Measurements from ENCODE around the gene CCDC137.
"Not testable (repeated sequence)": the region's sequence is repeated elsewhere in the genome, so short reads cannot be mapped to it uniquely, and the experiment has no call there.

Gene CCDC137

DNA sequence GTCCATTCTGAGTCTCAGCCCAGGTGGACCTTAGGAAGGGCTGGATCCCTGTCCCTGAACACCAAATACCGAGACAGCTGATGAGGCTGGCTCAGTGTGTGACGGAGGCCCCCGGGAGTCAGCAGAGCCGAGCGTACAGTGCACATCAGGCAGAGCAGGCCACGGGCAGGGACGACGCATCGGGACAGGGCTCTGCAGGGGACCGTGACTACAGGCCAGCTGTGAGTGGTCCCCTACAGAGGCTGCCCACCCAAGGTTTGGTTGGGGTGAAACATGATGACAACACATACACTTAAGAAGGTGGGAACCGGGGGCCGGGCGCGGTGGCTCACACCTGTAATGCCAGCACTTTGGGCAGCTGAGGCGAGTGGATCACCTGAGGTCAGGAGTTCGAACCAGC is 6.4 kb downstream of the CCDC137 start:
- TF ChIP-seq, protein P1, sequence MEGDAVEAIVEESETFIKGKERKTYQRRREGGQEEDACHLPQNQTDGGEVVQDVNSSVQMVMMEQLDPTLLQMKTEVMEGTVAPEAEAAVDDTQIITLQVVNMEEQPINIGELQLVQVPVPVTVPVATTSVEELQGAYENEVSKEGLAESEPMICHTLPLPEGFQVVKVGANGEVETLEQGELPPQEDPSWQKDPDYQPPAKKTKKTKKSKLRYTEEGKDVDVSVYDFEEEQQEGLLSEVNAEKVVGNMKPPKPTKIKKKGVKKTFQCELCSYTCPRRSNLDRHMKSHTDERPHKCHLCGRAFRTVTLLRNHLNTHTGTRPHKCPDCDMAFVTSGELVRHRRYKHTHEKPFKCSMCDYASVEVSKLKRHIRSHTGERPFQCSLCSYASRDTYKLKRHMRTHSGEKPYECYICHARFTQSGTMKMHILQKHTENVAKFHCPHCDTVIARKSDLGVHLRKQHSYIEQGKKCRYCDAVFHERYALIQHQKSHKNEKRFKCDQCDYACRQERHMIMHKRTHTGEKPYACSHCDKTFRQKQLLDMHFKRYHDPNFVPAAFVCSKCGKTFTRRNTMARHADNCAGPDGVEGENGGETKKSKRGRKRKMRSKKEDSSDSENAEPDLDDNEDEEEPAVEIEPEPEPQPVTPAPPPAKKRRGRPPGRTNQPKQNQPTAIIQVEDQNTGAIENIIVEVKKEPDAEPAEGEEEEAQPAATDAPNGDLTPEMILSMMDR (IDR thresholded peaks at IDR 0.05; ENCODE audit: extremely low read depth, missing control alignments) = no peak
- DNase-seq (ENCODE audit: low spot score) = no peak

DNA sequence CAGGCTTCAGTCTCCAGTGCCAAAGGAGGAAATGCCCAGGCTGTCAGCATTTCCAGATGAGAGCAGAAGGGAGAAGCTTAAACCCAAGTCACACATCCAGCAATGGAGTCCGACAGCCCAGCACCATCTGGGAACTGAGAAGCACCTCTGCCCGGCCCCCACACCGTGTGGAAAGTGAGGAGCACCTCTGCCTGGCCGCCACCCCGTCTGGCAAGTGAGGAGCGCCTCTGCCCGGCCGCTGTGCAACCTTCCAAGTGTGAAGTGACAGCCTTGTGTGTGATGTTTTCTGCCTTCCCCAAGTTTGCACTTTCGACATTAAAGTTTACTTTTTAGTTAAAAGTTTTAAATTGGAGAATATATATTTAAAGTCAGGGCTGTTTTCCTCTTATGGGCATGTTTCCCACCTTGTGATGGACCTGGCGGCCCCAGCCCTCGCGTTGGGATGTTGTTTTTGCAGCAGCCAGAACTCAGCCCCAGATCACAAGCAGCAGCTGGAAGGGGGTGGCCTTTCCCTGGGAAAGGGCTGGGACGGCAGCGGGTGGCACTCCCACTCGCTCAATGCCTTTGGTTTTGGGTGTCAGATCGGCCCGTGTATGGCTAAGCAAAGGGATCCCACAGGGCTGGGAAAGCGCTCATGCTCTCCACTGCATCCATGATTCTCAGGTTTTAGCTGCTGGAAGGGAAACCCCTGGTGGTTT is 7.2 kb downstream of the CCDC137 start:
- TF ChIP-seq, protein P1 (IDR thresholded peaks at IDR 0.05; ENCODE audit: extremely low read depth, missing control alignments) = no peak
- DNase-seq (ENCODE audit: low spot score) = no peak

- DNase-seq (ENCODE audit: low spot score) = not testable (repeated sequence)
Measured at GRCh38 chr17:81675515-81676221, 9.1 kb downstream of the CCDC137 start.

GRCh38 chr17:81676906-81677305 is 10.4 kb downstream of the CCDC137 start:
- DNase-seq (ENCODE audit: low spot score) = no peak
- TF ChIP-seq, protein P1 (IDR thresholded peaks at IDR 0.05; ENCODE audit: extremely low read depth, missing control alignments) = no peak

More at GRCh38 chr17:81675515-81676221, 9.1 kb downstream of the CCDC137 start:
- TF ChIP-seq, protein P1 (IDR thresholded peaks at IDR 0.05; ENCODE audit: extremely low read depth, missing control alignments) = peak; percentile 27

- DNase-seq (ENCODE audit: low spot score) = no peak
- TF ChIP-seq, protein P1 (IDR thresholded peaks at IDR 0.05; ENCODE audit: extremely low read depth, missing control alignments) = no peak
Measured at GRCh38 chr17:81680150-81680549, 13.6 kb downstream of the CCDC137 start.

DNA sequence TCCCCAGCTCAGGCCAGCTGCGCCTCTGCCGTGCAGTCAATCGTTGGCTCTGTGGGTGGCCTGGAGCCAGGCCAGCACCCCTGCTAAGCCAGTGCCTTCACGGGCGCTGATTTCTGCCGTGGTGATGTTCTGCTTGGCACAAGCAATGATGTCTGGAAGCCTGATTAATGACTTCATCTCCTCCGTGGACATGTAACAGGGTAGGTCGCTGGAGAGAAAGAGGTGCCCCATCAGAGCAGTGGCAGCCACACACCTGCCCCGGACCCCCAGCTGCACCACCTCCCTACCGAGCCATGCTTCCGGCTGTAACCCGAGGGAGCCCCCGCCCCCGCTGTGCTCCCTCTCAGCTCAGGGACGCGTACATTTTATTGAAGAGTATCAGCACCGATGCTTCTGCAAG is 15.1 kb downstream of the CCDC137 start:
- TF ChIP-seq, protein P1 (IDR thresholded peaks at IDR 0.05; ENCODE audit: extremely low read depth, missing control alignments) = no peak
- DNase-seq (ENCODE audit: low spot score) = no peak

DNA sequence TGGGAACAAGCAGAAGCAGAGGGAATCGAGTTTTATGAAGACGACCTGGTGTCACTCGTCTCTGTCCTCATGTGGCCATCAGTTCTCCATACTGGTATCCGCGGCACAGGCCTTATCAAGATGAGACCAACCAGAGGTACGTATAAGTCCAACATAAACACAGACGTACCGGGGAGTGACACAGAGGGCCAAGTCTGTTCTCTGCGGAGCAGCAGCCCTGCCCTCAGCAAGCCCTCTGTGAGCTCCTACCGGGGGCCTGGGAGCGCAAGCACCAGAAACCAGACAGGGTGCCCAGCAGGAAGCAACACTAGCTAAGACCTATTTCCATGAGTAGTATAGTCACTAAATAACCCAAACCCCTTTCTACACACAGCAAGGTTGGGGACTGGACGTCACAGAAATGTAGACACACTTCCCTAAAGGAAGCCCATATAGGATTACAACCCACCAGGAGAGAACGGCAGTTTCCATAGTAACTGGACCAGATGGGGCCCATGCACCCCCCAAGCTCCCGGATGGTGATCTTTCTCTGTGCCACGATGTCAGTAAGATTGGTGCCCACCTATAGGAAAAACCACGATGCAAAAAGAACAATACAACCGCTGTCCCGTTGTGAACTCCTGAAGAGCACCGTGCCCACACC is 16.1 kb downstream of the CCDC137 start:
- no peak for DNase-seq (ENCODE audit: low spot score)
- TF ChIP-seq, protein P1 (IDR thresholded peaks at IDR 0.05; ENCODE audit: extremely low read depth, missing control alignments) = no peak

Measured in GM20000 (cell line).